CD4-positive, alpha-beta memory T cell (primary cell): ENCODE measurements around the gene DAP. TPM values are rescaled to one million over a fixed set of nuclear protein-coding genes. Genes with fewer than 3 reads are reported as not detected.

Source experiments
- CTCF ChIA-PET: fragments of 350-600 bp; sonication (Branson Sonifier 250); formaldehyde crosslinking; loops from one replicate; lab custom pipeline; 2021; ENCODE audit warnings: inconsistent platforms; ENCODE audit not compliant: partially characterized antibody; lab: Charles Lee
- POLR2A ChIA-PET: fragments of 350-600 bp; sonication (Branson Sonifier 250); formaldehyde crosslinking; loops from one replicate; lab custom pipeline; 2021; ENCODE audit not compliant: partially characterized antibody; lab: Charles Lee
- DNase-seq, 5 donors: peaks; one replicate each; pipeline versions ENCODE4 v3.0.0 to v3.0.0-alpha.2; 2020 to 2022; ENCODE audit warnings: mixed read lengths in 1 of 5
- H3K27ac ChIP-seq: one replicate; pipeline ENCODE4 v1.7.0; 2013; ENCODE audit warnings: low read depth, low read length
- H3K27me3 ChIP-seq: 2 replicates; pipeline ENCODE4 v1.7.0; 2013; ENCODE audit warnings: mild to moderate bottlenecking, low read length, moderate library complexity; ENCODE audit not compliant: insufficient read depth
- H3K36me3 ChIP-seq: 2 replicates; pipeline ENCODE4 v1.7.0; 2013; ENCODE audit warnings: mild to moderate bottlenecking, low read length, moderate library complexity; ENCODE audit not compliant: insufficient read depth
- H3K4me1 ChIP-seq: 2 replicates; pipeline ENCODE4 v1.7.0; 2013; ENCODE audit warnings: mild to moderate bottlenecking, low read length, moderate library complexity; ENCODE audit not compliant: insufficient read depth
- H3K4me3 ChIP-seq, 2 donors: one replicate each; pipeline ENCODE4 v1.7.0; 2013; ENCODE audit warnings: low read length in 2 of 2, mild to moderate bottlenecking in 1 of 2
- H3K9me3 ChIP-seq, 2 donors: one replicate each; pipeline ENCODE4 v1.7.0; 2013; ENCODE audit warnings: low read length in 2 of 2, control low read depth in 1 of 2; ENCODE audit not compliant: control insufficient read depth in 1 of 2
- H3K27ac Mint-ChIP-seq, 7 donors: one replicate each; pipeline ENCODE4 v1.8.0; 2020 to 2021; ENCODE audit warnings: mixed read lengths in 7 of 7, mild to moderate bottlenecking in 6 of 7, inconsistent platforms in 3 of 7, moderate library complexity in 3 of 7
- H3K27me3 Mint-ChIP-seq, 2 donors: one replicate each; pipeline ENCODE4 v1.8.0; 2020 to 2021; ENCODE audit warnings: mixed read lengths in 2 of 2
- H3K36me3 Mint-ChIP-seq, 2 donors: one replicate each; pipeline ENCODE4 v1.8.0; 2020 to 2021; ENCODE audit warnings: mixed read lengths in 2 of 2, inconsistent platforms in 1 of 2, mild to moderate bottlenecking in 1 of 2
- H3K4me1 Mint-ChIP-seq, 4 donors: one replicate each; pipeline ENCODE4 v1.8.0; 2020 to 2021; ENCODE audit warnings: mixed read lengths in 4 of 4, mild to moderate bottlenecking in 1 of 4
- H3K4me3 Mint-ChIP-seq, 8 donors: one replicate each; pipeline ENCODE4 v1.8.0; 2020 to 2021; ENCODE audit warnings: mixed read lengths in 8 of 8, mild to moderate bottlenecking in 7 of 8, moderate library complexity in 6 of 8, inconsistent platforms in 3 of 8
- H3K9me3 Mint-ChIP-seq, 8 donors: one replicate each; pipeline ENCODE4 v1.8.0; 2020 to 2021; ENCODE audit warnings: mixed read lengths in 8 of 8, mild to moderate bottlenecking in 5 of 8, inconsistent platforms in 3 of 8, moderate library complexity in 1 of 8
- intact Hi-C: fragments of 100-400 bp; cut with micrococcal nuclease; formaldehyde crosslinking; loops from one replicate; pipeline ENCODE4 v1.15.1; 2023
- polyA plus RNA-seq, 2 donors: library from polyadenylated mRNA; unstranded; fragments of 300-500 nt; fragmentation: Illumina TruSeq; gene quantifications; one replicate each; pipeline ENCODE4 v1.2.3, GENCODE V29; 2021
- total RNA-seq, 2 experiments: library from RNA; stranded (reverse); gene quantifications; one replicate each; pipeline ENCODE4 v1.2.3, GENCODE V29; 2021

The DAP gene
- total and polyA plus RNA-seq, 4 experiments from 2014 or later: 39.0 to 88.1 (median 39.4) TPM

GRCh38 chr5:10752451-10752850 lies 8.6 kb downstream of the DAP start:
- DNase-seq: no peak
- intact Hi-C loops: no loop called here
- Histone ChIP-seq H3K4me1 (no peaks in the 10 kb centered on the region), H3K4me3 (no peak overlapping the region), H3K27ac (no peak overlapping the region), H3K9me3 (no peaks in the 10 kb centered on the region), H3K27me3 (no peaks in the 10 kb centered on the region), H3K36me3 (peaks cover 11% of the 10 kb centered on the region)
- Mint-ChIP-seq H3K4me1 (peaks cover 20 to 46% (median 34%) of the 10 kb centered on the region in 4 donors), H3K36me3 (peaks cover 43 to 60% of the 10 kb centered on the region in 2 donors), H3K9me3 (no peaks in the 10 kb centered on the region), H3K27ac (peak overlapping the region in 1 of 7 donors; percentile 63), H3K27me3 (no peaks in the 10 kb centered on the region), H3K4me3 (no peak overlapping the region)
- POLR2A ChIA-PET: no interaction called here
- CTCF ChIA-PET: no interaction called here

- no peak for DNase-seq
- H3K4me3 ChIP-seq: no peak overlapping the region
- intact Hi-C loops: loop anchor here (1.0 kb wide), 1 partner anchor 21 kb away; no protein-coding TSS in a partner anchor
- H3K36me3 ChIP-seq: peaks cover 21% of the 10 kb centered on the region
- H3K27me3 ChIP-seq: no peaks in the 10 kb centered on the region
- H3K9me3 ChIP-seq: no peaks in the 10 kb centered on the region
- no peaks in the 10 kb centered on the region for H3K4me1 ChIP-seq
- H3K4me1 Mint-ChIP-seq: peaks cover 13 to 30% (median 22%) of the 10 kb centered on the region in 4 donors
- ChIA-PET CTCF (no interaction called here), POLR2A (no interaction called here)
- no peak overlapping the region for H3K27ac ChIP-seq
- no peak overlapping the region for H3K4me3 Mint-ChIP-seq
- no peak overlapping the region for H3K27ac Mint-ChIP-seq
- no peaks in the 10 kb centered on the region for H3K27me3 Mint-ChIP-seq
- H3K9me3 Mint-ChIP-seq: no peaks in the 10 kb centered on the region
- peaks cover 56 to 69% of the 10 kb centered on the region in 2 donors for H3K36me3 Mint-ChIP-seq
Observed at GRCh38 chr5:10750909-10751308, 10.1 kb downstream of the DAP start.

- H3K4me3 ChIP-seq: no peak overlapping the region
- no peaks in the 10 kb centered on the region for H3K4me1 ChIP-seq
- Mint-ChIP-seq H3K4me3 (no peak overlapping the region), H3K36me3 (peaks cover 59 to 82% of the 10 kb centered on the region in 2 donors), H3K9me3 (no peaks in the 10 kb centered on the region), H3K27ac (peak overlapping the region in 1 of 7 donors; percentile 75), H3K4me1 (peaks cover under 1 to 11% (median 3%) of the 10 kb centered on the region in 4 donors), H3K27me3 (no peaks in the 10 kb centered on the region)
- intact Hi-C loops: no loop called here
- CTCF ChIA-PET: no interaction called here
- no peak for DNase-seq
- H3K27me3 ChIP-seq: no peaks in the 10 kb centered on the region
- POLR2A ChIA-PET: no interaction called here
- H3K9me3 ChIP-seq: no peaks in the 10 kb centered on the region
- peaks cover 28% of the 10 kb centered on the region for H3K36me3 ChIP-seq
- no peak overlapping the region for H3K27ac ChIP-seq
Observed at GRCh38 chr5:10747678-10748622, 13.1 kb downstream of the DAP start.

GRCh38 chr5:10746711-10747110 lies 14.3 kb downstream of the DAP start:
- no peaks in the 10 kb centered on the region for H3K27me3 Mint-ChIP-seq
- no peak for DNase-seq
- Histone ChIP-seq H3K4me1 (no peaks in the 10 kb centered on the region), H3K36me3 (peaks cover 22% of the 10 kb centered on the region), H3K9me3 (no peaks in the 10 kb centered on the region), H3K27me3 (no peaks in the 10 kb centered on the region), H3K4me3 (no peak overlapping the region), H3K27ac (no peak overlapping the region)
- no peak overlapping the region for H3K4me3 Mint-ChIP-seq
- no peaks in the 10 kb centered on the region for H3K9me3 Mint-ChIP-seq
- H3K27ac Mint-ChIP-seq: no peak overlapping the region
- ChIA-PET POLR2A (no interaction called here), CTCF (no interaction called here)
- peaks cover 68 to 82% of the 10 kb centered on the region in 2 donors for H3K36me3 Mint-ChIP-seq
- intact Hi-C loops: no loop called here
- H3K4me1 Mint-ChIP-seq: peaks cover 2 to 10% (median 4%) of the 10 kb centered on the region in 4 donors

- intact Hi-C loops: no loop called here
- Mint-ChIP-seq H3K27me3 (no peaks in the 10 kb centered on the region), H3K27ac (no peak overlapping the region), H3K4me3 (no peak overlapping the region), H3K36me3 (peaks cover 84 to 86% of the 10 kb centered on the region in 2 donors), H3K9me3 (peaks cover 0 to 10% (median under 1%) of the 10 kb centered on the region in 8 donors), H3K4me1 (peaks cover 2 to 11% (median 4%) of the 10 kb centered on the region in 4 donors)
- Histone ChIP-seq H3K36me3 (peaks cover 22% of the 10 kb centered on the region), H3K4me1 (no peaks in the 10 kb centered on the region), H3K27me3 (no peaks in the 10 kb centered on the region), H3K27ac (no peak overlapping the region), H3K4me3 (no peak overlapping the region), H3K9me3 (no peaks in the 10 kb centered on the region)
- ChIA-PET CTCF (no interaction called here), POLR2A (no interaction called here)
- DNase-seq: no peak
Observed at GRCh38 chr5:10745133-10745532, 15.9 kb downstream of the DAP start.

- Mint-ChIP-seq H3K4me1 (peaks cover 4 to 15% (median 4%) of the 10 kb centered on the region in 4 donors), H3K9me3 (peaks cover 0 to 12% (median 3%) of the 10 kb centered on the region in 8 donors), H3K4me3 (no peak overlapping the region), H3K27ac (no peak overlapping the region), H3K36me3 (peaks cover 85 to 86% of the 10 kb centered on the region in 2 donors), H3K27me3 (no peaks in the 10 kb centered on the region)
- H3K9me3 ChIP-seq: no peaks in the 10 kb centered on the region
- no peak overlapping the region for H3K4me3 ChIP-seq
- H3K27me3 ChIP-seq: no peaks in the 10 kb centered on the region
- DNase-seq: no peak
- peaks cover 22% of the 10 kb centered on the region for H3K36me3 ChIP-seq
- H3K27ac ChIP-seq: no peak overlapping the region
- ChIA-PET POLR2A (no interaction called here), CTCF (no interaction called here)
- intact Hi-C loops: no loop called here
- H3K4me1 ChIP-seq: no peaks in the 10 kb centered on the region
Observed at GRCh38 chr5:10744681-10745080, 16.4 kb downstream of the DAP start.

GRCh38 chr5:10743951-10744350 lies 17.1 kb downstream of the DAP start:
- Mint-ChIP-seq H3K27ac (no peak overlapping the region), H3K9me3 (peaks cover 0 to 12% (median 3%) of the 10 kb centered on the region in 8 donors), H3K4me3 (no peak overlapping the region), H3K36me3 (peaks cover 86 to 87% of the 10 kb centered on the region in 2 donors), H3K4me1 (peaks cover 4 to 11% (median 4%) of the 10 kb centered on the region in 4 donors), H3K27me3 (no peaks in the 10 kb centered on the region)
- DNase-seq: no peak
- Histone ChIP-seq H3K27ac (no peak overlapping the region), H3K4me1 (no peaks in the 10 kb centered on the region), H3K27me3 (no peaks in the 10 kb centered on the region), H3K36me3 (peaks cover 22% of the 10 kb centered on the region), H3K9me3 (no peaks in the 10 kb centered on the region), H3K4me3 (no peak overlapping the region)
- intact Hi-C loops: no loop called here
- ChIA-PET CTCF (no interaction called here), POLR2A (no interaction called here)
